ENCODE measurements around the gene TMEM170A.
"Not testable (repeated sequence)": the region's sequence is repeated elsewhere in the genome, so short reads cannot be mapped to it uniquely, and the experiment has no call there.

Gene TMEM170A

DNA sequence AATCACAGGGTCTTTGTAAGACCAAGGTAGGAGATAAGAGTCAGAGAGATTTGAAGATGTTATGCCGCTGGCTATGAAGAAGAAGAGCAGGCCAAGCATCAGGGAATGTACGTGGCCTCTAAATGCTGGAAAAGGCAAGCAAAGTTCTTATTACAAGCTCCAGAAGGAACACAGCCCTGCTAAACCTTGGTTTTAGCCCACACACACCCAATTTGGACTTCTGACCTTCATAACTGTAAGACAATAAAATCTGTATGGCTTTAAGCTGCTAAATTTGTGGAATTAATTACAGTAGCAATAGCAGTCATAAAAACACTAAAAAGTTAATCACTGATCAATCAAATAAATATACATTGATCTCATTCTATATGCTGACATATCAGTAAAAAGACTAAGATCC is 6.0 kb downstream of the TMEM170A start:
- in situ Hi-C loops (cut with HindIII; ENCODE audit: low pct_ligation_motif_present, low pct_unique_long_range_greater_than_20kb, low sequenced_read_pairs): no loop called here
- DNase-seq: no peak

DNA sequence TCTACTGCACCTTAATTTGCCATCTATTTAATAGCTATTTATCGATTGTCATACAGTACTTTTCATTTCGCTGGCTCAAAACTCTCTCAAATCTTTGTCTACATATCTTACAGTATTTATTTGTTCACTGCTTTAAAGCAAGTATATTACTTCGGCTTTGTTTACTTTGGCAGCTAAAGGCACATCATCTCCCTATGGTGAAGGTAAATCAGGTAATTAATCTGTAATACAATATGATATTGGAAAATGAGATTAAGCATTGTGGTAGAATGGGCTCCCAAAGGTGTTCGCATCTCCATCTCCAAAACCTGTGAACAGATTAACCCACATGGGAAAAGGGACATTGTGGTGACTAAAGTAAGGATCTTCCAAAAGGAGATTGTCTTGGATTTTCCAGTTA is 6.5 kb downstream of the TMEM170A start:
- in situ Hi-C loops (cut with HindIII; ENCODE audit: low pct_ligation_motif_present, low pct_unique_long_range_greater_than_20kb, low sequenced_read_pairs): no loop called here
- DNase-seq: no peak

DNA sequence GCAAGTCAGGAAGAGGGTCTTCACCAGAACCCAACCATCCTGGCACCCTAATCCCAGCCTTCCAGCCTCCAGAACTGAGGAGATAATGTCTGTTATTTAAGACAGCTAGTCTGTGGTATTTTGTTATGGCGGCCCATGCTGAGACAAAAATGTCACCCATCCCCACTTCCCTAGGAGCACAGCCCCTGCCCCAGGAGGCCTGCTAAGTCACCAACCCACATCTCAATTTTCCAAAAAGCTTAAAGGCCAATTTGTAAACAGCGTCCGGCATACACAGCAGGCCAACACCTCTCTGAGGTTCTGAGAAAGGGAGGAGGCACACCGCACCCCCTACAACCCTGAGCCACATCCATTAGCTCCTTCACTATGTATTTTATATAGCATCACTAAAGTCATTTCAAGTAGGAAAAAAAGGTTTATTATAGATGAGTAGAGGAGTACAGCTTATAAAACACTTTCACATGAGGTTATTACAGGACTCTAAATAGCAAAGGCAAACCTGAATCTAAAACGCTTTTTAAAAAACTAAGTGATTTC is 6.9 kb downstream of the TMEM170A start:
- no peak for DNase-seq
- in situ Hi-C loops (cut with HindIII; ENCODE audit: low pct_ligation_motif_present, low pct_unique_long_range_greater_than_20kb, low sequenced_read_pairs): no loop called here

DNA sequence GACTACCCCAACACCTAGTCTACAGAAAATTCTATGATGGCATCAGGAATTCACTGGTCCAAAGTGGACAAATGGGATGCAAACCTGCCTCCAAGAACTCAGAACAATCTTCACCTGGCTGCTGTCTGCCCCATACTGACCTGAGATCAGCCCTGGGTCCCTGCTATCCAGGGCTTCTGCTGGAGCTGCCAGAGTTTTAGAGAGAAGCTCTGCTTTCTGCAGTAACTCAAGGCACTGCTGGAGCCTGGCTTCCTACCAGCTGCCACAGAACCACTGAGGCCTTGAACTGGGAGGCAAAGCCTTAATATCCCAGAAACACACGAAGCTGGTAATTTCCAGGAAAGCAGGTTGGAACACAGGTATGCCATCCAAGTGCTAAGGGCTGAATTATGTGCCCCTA is 7.5 kb downstream of the TMEM170A start:
- no peak for DNase-seq
- in situ Hi-C loops (cut with HindIII; ENCODE audit: low pct_ligation_motif_present, low pct_unique_long_range_greater_than_20kb, low sequenced_read_pairs): no loop called here

DNA sequence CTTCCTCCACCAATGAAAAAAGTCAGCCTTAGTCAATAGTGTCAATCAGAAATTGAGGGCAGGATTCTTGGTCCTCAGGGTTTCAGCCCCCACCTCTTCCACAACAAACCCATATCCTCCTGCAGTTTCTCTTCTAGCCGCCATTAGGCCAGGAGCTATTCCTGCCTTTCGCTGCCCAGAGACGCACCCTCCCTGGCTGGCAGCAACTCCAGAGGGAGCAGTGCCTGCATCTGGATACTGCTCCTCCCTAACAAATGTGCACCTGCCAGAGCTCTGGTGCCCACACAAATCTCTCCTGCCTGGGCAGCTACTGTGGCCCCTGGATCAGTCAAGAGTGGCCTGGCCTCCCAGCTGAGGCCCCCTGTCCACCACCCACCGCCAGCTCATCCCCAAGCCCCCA is 8.0 kb downstream of the TMEM170A start:
- DNase-seq; in situ Hi-C loops (cut with HindIII; ENCODE audit: low pct_ligation_motif_present, low pct_unique_long_range_greater_than_20kb, low sequenced_read_pairs): not testable (repeated sequence)

DNA sequence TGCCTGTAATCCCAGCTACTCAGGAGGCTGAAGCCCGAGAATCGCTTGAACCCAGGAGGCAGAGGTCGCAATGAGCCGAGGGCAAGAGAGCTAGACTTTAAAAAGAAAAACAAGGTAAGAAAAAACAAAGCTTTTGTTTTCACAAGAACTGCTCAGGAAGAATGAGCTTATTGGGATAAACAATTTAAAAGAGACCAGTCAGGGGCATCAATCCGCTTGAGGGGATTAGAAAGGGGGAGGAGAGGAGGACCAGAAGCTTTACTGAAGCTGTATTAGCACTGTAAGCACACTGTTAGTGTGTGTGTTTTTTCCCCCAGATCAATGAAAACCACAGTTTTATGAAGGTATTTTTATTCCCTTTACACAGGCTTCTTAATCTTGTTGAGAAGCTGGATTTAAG is 8.8 kb downstream of the TMEM170A start:
- DNase-seq: no peak
- in situ Hi-C loops (cut with HindIII; ENCODE audit: low pct_ligation_motif_present, low pct_unique_long_range_greater_than_20kb, low sequenced_read_pairs): no loop called here

DNA sequence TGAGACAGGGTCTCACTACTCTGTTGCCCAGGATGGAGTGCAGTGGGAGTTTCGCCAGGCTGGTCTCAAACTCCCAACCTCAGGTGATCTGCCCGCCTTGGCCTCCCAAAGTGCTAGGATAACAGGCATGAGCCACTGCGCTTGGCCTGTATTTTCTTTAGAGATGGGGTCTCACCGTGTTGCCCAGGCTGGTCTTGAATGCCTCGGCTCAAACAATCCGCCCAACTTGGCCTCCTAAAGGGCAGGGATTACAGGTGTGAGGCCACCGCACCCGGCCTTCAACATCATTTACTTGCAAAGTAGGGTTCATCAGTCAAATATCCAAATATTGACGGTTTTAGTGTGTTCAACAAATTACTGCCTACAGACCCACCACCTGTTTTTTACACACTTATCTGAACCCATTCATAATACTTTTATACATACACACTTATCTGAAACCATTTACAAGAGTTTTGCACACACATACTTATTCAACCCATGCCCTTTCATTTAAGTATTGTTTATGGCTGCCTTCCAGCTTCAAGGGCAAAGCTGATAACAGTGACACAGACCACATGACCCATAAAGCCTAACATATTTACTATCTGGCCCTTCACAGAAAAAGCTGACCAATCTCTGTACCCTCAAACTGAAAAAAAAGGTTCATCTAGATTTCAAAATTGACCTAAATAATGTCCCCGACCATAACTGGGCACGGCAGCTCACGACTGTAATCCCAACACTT is 11.9 kb downstream of the TMEM170A start:
- in situ Hi-C loops (cut with HindIII; ENCODE audit: low pct_ligation_motif_present, low pct_unique_long_range_greater_than_20kb, low sequenced_read_pairs): no loop called here
- DNase-seq: no peak

DNA sequence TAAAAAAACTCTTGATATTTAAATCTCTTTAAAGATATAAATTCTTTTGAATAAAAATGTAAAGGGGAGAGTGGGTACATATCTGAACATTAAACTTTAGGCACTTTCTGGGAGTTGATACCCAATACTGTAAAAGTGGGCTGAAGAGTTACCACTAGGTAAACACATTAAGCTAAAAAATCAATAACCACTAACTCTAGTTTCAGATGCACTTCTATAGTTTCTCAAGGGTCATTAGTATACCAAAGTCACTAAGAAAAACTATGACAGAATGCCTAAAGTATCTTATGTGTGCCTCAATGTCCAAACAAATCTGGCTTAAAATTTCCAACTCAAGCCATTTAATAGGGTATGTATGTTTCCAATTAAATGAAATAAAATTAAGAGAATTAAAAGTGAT is 18.1 kb downstream of the TMEM170A start:
- in situ Hi-C loops (cut with HindIII; ENCODE audit: low pct_ligation_motif_present, low pct_unique_long_range_greater_than_20kb, low sequenced_read_pairs): no loop called here
- DNase-seq: no peak

DNA sequence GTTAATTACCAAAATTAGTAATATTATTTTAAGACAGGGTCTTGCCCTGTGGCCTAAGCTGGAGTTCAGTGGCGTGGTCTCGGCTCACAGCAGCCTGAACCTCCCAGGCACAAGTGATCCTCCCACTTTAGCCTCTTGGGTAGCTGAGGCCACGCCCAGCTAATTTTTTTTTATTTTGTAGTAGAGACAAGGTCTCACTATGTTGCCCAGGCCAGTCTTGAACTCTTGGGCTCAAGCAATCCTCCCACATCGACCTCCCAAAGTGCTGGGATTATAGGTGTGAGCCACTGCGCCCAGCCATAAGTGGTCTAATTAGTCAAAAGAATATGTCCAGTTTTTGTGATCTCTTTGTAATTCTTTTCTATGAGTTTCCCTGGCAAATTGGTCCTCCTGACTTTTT is 19.2 kb downstream of the TMEM170A start:
- in situ Hi-C loops (cut with HindIII; ENCODE audit: low pct_ligation_motif_present, low pct_unique_long_range_greater_than_20kb, low sequenced_read_pairs): no loop called here
- no peak for DNase-seq

DNA sequence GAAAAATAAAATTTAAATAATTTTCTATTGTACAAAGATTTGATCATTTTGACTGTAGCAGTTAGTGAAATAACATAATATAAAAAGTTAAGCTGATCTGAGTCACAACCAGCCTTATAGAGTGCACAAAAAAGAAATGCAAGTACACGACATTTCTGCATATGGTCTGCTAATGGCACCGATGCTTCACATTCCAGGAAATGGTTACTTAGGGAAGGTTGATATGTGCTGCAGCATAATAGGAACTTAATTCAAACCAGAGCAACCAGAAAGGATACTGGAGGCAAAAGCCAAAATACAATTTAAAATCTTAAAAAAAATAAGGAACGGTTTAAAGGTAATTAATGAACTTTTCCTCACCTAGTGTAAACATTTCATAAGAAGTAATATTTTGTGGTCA is 21.2 kb downstream of the TMEM170A start:
- DNase-seq: no peak
- in situ Hi-C loops (cut with HindIII; ENCODE audit: low pct_ligation_motif_present, low pct_unique_long_range_greater_than_20kb, low sequenced_read_pairs): no loop called here

DNA sequence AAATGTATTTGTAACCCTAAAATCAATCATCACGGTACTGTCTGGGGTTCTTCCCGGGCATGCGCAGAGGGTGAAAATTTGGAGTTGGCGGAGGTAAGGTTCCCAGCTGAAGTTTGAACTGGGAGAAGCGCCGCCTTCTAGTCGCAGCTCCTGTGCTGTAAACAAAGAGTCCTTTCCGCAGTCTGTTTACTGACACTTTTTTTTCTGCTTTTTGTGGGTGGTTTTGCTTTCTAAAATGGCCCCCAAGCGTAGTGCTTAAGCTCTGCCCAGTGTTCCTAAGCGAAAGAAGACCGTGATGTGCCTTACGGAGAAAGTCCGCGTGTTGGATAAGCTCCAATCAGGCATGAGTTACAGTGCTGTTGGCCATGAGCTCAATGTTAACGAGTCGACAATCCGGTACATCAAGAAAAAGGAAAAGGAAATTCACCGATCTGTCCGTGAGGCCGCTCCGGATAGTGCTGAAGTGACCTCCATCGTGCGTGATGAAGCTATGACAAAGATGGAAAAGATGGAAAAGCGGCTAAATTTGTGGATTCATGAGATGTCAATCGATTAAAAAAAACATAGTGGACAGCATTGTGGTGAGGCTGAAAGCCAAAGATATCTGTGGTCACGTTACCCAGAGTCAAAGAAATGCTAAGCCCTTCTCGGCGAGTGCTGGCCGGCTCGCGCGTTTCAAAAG is 30.6 kb downstream of the TMEM170A start:
- peak; percentile 94 for DNase-seq
- in situ Hi-C loops (cut with HindIII; ENCODE audit: low pct_ligation_motif_present, low pct_unique_long_range_greater_than_20kb, low sequenced_read_pairs): no loop called here

DNA sequence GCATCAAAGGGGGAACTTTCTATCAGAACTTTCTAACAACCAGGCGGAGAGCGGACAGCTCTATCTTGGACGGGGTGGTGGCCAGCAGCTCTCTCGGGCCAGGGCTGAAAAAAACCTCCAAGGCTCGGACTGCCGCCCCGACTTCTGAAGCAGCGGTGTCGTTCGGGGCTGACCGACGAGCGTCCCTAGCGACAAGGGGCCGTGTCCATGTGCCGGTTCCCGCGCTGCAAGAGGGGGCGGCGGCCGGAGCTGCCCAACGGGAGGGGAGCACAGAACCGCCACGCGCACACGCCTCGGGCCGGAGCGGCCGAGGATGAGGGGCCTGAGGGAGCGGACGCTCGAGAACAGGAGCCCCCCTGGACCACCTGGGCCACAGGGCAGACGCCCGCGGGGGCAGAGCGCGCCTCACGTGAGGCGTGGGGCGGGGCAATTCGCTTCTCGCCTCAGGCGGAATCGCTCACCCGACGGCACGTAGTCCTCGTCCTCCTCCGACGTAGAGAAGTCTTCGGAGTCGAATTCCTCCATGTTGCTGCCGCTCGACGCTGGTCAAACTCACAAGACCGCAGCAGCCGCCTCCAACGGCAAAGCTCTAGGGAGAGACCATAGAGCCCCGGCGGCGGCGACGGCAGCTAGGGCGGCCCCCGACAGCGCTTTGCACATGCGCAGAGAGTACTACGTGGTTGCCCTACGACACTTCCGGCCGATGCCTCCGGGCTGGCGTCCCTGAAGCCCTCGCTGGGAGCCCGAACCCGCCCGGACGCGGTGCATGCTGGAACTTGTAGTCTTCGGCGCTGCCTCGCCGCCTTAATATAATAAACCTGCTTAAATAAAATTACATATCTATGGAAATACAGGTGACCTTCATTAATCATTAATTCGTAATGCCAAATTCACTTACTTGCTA is 31.4 kb downstream of the TMEM170A start, which contains the start of gene CFDP1:
TSS of gene CFDP1 (minus strand) at position 676 of the 904 bp plus-strand sequence. CDS start at position 525, 151 bp downstream.
- in situ Hi-C loops (cut with HindIII; ENCODE audit: low pct_ligation_motif_present, low pct_unique_long_range_greater_than_20kb, low sequenced_read_pairs): no loop called here
- DNase-seq: peak; percentile 97

DNA sequence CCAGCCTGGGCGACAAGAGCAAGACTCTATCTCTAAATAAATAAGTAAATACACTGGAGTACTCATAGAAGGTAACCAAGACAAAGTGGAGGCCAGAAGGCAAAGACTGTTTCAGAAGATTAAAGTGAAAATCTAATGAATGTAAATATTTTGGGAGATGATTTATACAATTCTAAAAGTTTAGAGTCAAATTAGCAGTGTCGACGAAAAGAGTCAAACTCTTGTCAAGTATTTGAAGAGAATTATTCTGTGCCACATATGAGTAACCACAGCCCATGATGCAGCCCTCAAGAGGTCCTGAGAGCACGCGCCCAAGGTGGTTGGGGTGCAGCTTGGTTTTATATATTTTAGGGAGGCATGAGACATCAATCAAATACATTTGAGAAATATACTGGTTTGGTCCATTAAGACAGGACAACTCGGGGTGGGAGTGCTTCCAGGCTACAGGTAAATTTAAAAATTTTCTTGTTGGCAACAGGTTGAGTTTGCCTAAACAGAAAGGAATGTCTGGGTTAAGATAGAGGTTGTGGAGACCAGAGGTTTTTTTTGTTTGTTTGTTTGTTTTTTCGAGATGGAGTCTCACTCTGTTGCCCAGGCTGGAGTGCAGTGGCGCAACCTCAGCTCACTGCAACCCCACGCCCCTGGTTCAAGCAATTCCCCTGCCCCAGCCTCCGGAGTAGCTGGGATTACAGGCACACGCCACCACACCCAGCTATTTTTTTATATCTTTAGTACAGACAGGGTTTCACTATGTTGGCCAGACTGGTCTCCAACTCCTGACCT is 34.7 kb downstream of the TMEM170A start:
- in situ Hi-C loops (cut with HindIII; ENCODE audit: low pct_ligation_motif_present, low pct_unique_long_range_greater_than_20kb, low sequenced_read_pairs): no loop called here
- DNase-seq: no peak

DNA sequence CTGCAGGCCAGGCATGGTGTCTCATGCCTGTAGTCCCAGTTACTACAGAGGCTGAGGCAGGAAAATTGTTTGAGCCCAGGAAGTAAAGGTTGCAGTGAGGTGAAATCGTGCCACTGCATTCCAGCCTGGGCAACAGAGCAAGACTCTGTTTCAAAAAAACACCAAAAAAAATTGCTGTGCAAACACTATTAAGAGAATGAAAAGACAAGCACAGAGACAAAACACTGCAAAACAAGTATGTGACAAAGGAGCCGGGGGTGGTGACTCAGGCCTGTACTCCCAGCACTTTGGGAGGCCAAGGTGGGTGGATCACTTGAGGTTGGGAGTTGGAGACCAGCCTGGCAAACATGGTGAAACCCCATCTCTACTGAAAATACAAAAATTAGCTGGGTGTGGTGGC is 38.0 kb downstream of the TMEM170A start:
- in situ Hi-C loops (cut with HindIII; ENCODE audit: low pct_ligation_motif_present, low pct_unique_long_range_greater_than_20kb, low sequenced_read_pairs); DNase-seq: not testable (repeated sequence)

DNA sequence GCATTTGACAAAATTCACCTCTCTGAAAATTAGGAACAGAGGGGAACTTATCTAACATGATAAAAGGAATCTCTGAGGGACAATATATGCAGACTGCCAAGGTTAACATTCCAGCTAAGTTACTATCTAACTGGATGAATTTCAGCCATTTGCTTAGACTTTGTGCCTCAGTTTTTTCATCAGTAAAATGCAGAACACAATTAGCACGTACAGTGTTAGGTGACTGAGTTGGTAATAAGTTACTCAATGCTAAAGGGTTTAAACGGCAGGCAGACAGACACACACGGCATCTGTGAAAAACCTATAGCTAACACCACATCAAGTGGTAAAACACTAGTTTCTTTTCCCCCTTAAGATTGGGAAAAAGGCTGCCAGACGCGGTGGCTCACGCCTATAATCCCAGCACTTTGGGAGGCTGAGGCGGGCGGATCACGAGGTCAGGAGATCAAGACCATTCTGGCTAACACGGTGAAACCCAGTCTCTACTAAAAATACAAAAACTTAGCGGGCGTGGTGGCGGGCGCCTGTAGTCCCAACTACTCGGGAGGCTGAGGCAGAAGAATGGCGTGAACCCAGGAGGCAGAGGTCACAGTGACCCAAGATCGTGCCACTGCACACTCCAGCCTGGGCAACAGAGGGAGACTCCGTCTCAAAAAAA is 40.3 kb downstream of the TMEM170A start:
- peak; percentile 35 for DNase-seq
- in situ Hi-C loops (cut with HindIII; ENCODE audit: low pct_ligation_motif_present, low pct_unique_long_range_greater_than_20kb, low sequenced_read_pairs): not testable (repeated sequence)

DNA sequence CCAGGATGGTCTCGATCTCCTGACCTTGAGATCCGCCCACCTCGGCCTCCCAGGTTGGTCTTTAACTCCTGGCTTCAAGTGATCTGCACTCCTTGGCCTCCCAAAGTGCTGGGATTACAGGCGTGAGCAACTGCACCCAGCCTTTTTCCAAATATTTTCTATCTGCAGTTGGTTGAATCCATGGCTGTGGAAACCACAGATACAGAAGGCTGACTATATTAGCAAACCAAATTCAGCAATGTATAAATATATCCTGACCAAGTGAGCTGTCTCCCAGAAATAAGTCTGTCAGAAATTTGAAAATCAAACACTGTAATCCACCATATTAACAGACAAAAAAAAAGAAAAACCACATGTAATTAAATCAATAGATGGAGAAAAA is 40.8 kb downstream of the TMEM170A start:
- in situ Hi-C loops (cut with HindIII; ENCODE audit: low pct_ligation_motif_present, low pct_unique_long_range_greater_than_20kb, low sequenced_read_pairs): no loop called here
- no peak for DNase-seq

DNA sequence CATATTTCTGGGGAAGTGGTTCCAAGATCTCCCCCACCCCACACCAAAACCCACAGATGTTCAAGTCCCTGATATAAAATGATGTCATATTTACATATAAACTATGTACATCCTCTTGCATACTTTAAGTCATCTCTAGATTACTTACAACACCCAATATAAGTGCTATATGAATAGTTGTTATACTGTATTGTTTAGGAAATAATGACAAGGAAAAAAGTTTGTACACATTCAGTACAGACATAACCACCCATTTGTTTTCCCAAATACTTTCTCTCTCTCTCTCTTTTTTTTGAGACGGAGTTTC is 42.7 kb downstream of the TMEM170A start:
- DNase-seq: no peak

More for the DNA sequence above, 42.7 kb downstream of the TMEM170A start:
- in situ Hi-C loops (cut with HindIII; ENCODE audit: low pct_ligation_motif_present, low pct_unique_long_range_greater_than_20kb, low sequenced_read_pairs): no loop called here

Data from ACHN (cell line).